Smooth muscle cell (in vitro differentiated cells): ENCODE results near the gene PHEX. TPM values are rescaled to one million over a fixed set of nuclear protein-coding genes. Genes with fewer than 3 reads are reported as not detected.
A peak's percentile ranks its signal among the peaks of the same experiment; 100 is the strongest.

Experiments
- DNase-seq: peaks from one replicate; lab custom pipeline; 2025; ENCODE audit not compliant: unreplicated experiment; lab: John Stamatoyannopoulos, UW
- H2AFZ ChIP-seq: fragments of 200-600 bp; sonication (generic); 2 replicates; pipeline ENCODE4 v1.6.0; 2016; ENCODE audit warnings: antibody characterized with exemption, low read depth, mild to moderate bottlenecking
- H3F3A ChIP-seq: fragments of 200-600 bp; sonication (generic); 2 replicates; pipeline ENCODE4 v1.6.0; 2017; ENCODE audit warnings: antibody characterized with exemption, low read depth
- H3K27ac ChIP-seq: fragments of 200-600 bp; sonication (generic); 2 replicates; pipeline ENCODE4 v1.5.1; 2016; ENCODE audit warnings: low read depth, mild to moderate bottlenecking
- H3K27me3 ChIP-seq: fragments of 200-600 bp; sonication (generic); 2 replicates; pipeline ENCODE4 v1.6.1; 2016; ENCODE audit warnings: low read depth, mild to moderate bottlenecking
- H3K36me3 ChIP-seq: fragments of 200-600 bp; sonication (generic); 2 replicates; pipeline ENCODE4 v1.5.1; 2016; ENCODE audit warnings: low read depth
- H3K4me1 ChIP-seq: fragments of 200-600 bp; sonication (generic); 2 replicates; pipeline ENCODE4 v1.5.1; 2016; ENCODE audit warnings: low read depth
- H3K4me2 ChIP-seq: fragments of 200-600 bp; sonication (generic); 2 replicates; pipeline ENCODE4 v1.6.0; 2016; ENCODE audit warnings: mild to moderate bottlenecking
- H3K4me3 ChIP-seq: fragments of 200-600 bp; sonication (generic); 2 replicates; pipeline ENCODE4 v1.5.1; 2016; ENCODE audit warnings: mild to moderate bottlenecking
- H3K79me2 ChIP-seq: fragments of 200-600 bp; sonication (generic); 2 replicates; pipeline ENCODE4 v1.6.0; 2016; ENCODE audit warnings: low read depth, mild to moderate bottlenecking
- H3K9ac ChIP-seq: fragments of 200-600 bp; sonication (generic); 2 replicates; pipeline ENCODE4 v1.6.0; 2016; ENCODE audit warnings: low read depth
- H3K9me3 ChIP-seq: fragments of 200-600 bp; sonication (generic); replicated peaks from 2 replicates; pipeline ENCODE4 v1.5.1; 2016; ENCODE audit warnings: low read depth
- H4K20me1 ChIP-seq: fragments of 200-600 bp; sonication (generic); 2 replicates; pipeline ENCODE4 v1.6.0; 2016; ENCODE audit warnings: low read depth
- WGBS: methylation state at CpG from one replicate; pipeline ENCODE4 v1.1.7; 2016; ENCODE audit warnings: low lambda C conversion rate; 5-methylcytosine and 5-hydroxymethylcytosine counted together
- polyA plus RNA-seq: library from polyadenylated mRNA; unstranded; fragments of >200 nt; fragmentation: Nextera tagmentation; extraction: Ambion mirVana; gene quantifications from 2 replicates; pipeline ENCODE4 v1.2.1, GENCODE V29; 2016
- total RNA-seq: library from RNA; depleted of rRNA; stranded (reverse); fragments of >200 nt; gene quantifications from 2 replicates; pipeline ENCODE4 v1.2.3, GENCODE V29; 2014
- TF ChIP-seq, protein P1 (sequence below): fragments of 200-600 bp; sonication (generic); IDR thresholded peaks from 2 replicates; pipeline ENCODE4 v1.5.1; 2017; ENCODE audit warnings: borderline replicate concordance, mild to moderate bottlenecking, antibody characterized with exemption; ENCODE audit not compliant: insufficient read depth, poor library complexity, severe bottlenecking

The PHEX gene
- total and polyA plus RNA-seq, 2 experiments from 2014 or later = not detected

DNA sequence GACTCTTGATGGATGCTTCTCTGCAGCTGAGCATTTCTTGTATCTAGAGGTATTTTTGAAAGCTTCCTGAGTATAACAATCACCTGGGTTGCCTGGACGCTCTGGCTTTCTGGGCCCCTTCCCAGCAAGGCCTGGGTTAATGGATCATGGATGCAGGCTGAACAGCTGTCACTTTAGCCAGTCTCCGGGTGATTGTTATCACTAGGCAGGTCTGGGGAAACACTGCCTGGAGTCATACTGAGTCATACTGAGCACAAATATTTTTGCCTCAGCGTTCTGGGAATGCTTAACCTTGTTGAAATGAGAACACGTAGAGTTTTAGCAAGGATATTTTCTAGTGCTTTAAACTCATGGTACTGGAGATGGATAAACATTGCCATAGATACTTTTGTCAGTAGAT is 102.6 kb downstream of the PHEX start:
- H3K4me3 ChIP-seq = no peak overlapping the region
- H3K27me3 ChIP-seq = no peaks in the 10 kb centered on the region
- H3K79me2 ChIP-seq = no peaks in the 10 kb centered on the region
- peak overlapping the region; percentile 45 for H3K27ac ChIP-seq
- H3K4me1 ChIP-seq = no peaks in the 10 kb centered on the region
- TF ChIP-seq, protein P1, sequence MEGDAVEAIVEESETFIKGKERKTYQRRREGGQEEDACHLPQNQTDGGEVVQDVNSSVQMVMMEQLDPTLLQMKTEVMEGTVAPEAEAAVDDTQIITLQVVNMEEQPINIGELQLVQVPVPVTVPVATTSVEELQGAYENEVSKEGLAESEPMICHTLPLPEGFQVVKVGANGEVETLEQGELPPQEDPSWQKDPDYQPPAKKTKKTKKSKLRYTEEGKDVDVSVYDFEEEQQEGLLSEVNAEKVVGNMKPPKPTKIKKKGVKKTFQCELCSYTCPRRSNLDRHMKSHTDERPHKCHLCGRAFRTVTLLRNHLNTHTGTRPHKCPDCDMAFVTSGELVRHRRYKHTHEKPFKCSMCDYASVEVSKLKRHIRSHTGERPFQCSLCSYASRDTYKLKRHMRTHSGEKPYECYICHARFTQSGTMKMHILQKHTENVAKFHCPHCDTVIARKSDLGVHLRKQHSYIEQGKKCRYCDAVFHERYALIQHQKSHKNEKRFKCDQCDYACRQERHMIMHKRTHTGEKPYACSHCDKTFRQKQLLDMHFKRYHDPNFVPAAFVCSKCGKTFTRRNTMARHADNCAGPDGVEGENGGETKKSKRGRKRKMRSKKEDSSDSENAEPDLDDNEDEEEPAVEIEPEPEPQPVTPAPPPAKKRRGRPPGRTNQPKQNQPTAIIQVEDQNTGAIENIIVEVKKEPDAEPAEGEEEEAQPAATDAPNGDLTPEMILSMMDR = no peak
- no peak overlapping the region for H3K9ac ChIP-seq
- no peaks in the 10 kb centered on the region for H4K20me1 ChIP-seq
- no peak for DNase-seq
- no peaks in the 10 kb centered on the region for H3K36me3 ChIP-seq
- peak overlapping the region; percentile 9 for H3K4me2 ChIP-seq
- H3K9me3 ChIP-seq = no peaks in the 10 kb centered on the region
- no peaks in the 10 kb centered on the region for H3F3A ChIP-seq
- H2AFZ ChIP-seq = no peak overlapping the region
- 38% methylated on average over 4 of the region's 4 CpGs for WGBS

DNA sequence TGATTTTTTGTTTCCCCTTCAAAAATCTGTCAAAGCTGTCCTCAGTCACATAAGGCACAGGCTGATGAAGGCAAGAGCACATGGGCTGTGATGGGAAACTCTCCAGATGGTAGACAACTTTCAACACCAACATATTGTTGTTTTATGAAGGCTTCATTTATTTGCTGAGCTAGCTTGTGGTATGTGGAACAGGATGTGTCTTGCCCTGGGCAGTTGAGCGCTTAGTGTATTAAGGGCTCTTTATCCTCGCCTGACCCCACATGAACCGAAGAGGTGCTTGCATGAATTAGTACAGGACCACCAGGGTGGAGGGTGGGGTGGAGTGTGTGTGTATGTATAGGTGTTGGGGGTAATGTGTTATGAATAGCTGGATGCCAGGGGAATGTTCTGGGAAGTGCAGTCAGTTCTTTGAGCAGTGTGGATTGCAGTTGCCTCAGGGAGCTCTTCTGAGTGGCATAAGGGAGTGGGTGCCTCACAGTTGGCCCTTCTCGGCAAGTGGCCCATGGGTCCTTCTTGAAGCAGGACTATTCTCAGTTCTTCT is 103.1 kb downstream of the PHEX start:
- no peak overlapping the region for H2AFZ ChIP-seq
- H3K79me2 ChIP-seq = no peaks in the 10 kb centered on the region
- no peaks in the 10 kb centered on the region for H3F3A ChIP-seq
- H3K27ac ChIP-seq = peak overlapping the region; percentile 45
- H4K20me1 ChIP-seq = no peaks in the 10 kb centered on the region
- H3K4me3 ChIP-seq = no peak overlapping the region
- 48% methylated on average over 4 of the region's 4 CpGs for WGBS
- no peak overlapping the region for H3K9ac ChIP-seq
- H3K36me3 ChIP-seq = no peaks in the 10 kb centered on the region
- TF ChIP-seq, protein P1 = no peak
- no peak for DNase-seq
- H3K27me3 ChIP-seq = no peaks in the 10 kb centered on the region
- H3K9me3 ChIP-seq = no peaks in the 10 kb centered on the region
- H3K4me1 ChIP-seq = no peaks in the 10 kb centered on the region
- H3K4me2 ChIP-seq = peak overlapping the region; percentile 9

DNA sequence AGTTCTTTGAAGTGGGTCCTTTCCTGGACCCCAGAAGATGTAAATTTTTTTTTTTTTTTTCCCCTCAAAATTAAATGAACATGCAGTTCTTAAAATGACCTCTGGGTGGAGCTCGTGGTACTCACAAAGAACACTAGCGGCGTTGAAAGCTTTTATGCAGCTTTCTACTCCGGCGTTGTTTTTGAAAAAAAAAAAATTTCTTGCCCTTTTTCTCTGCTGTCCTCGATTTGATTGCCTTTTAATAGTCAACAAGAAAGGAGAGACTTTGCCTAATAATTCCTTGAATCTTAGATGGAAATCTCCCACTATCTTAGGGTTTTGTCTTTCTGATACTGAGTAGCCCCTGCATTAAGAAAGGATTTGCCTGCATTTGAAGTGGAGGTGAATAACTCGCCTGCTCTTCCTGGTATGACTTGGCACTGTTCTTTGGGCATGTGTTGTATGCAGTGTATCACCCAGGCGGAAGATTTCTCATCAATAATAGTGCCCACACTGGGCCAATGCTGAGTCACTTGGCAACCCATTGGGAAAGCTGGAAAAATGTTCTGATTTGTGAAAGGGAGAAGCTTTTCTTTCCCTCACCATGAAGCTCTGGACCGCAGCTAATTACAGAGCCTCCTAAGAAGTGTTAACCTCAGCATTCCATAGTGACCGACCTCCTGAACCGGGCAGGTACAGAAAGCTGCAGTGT is 104.0 kb downstream of the PHEX start:
- no peak overlapping the region for H3K4me3 ChIP-seq

More for the DNA sequence above, 104.0 kb downstream of the PHEX start:
- Histone ChIP-seq H3K36me3 (no peaks in the 10 kb centered on the region), H3K27me3 (no peaks in the 10 kb centered on the region), H3F3A (no peaks in the 10 kb centered on the region), H3K79me2 (no peaks in the 10 kb centered on the region), H4K20me1 (no peaks in the 10 kb centered on the region), H2AFZ (no peak overlapping the region), H3K4me2 (peak overlapping the region; percentile 12), H3K4me1 (no peaks in the 10 kb centered on the region), H3K27ac (no peak overlapping the region), H3K9ac (no peak overlapping the region), H3K9me3 (no peaks in the 10 kb centered on the region)
- TF ChIP-seq, protein P1 = peak; percentile 73
- DNase-seq = no peak
- 21% methylated on average over 11 of the region's 11 CpGs for WGBS
